HepG2 (cell line): ENCODE measurements around the gene TRIP6. TPM values are rescaled to one million over a fixed set of nuclear protein-coding genes. Genes with fewer than 3 reads are reported as not detected.

Experiments
- BCL6 ChIP-seq: IDR thresholded peaks from 2 replicates; pipeline ENCODE4 v1.6.1; 2016; ENCODE audit warnings: missing genetic modification reagents, missing compliant biosample characterization
- E2F5 ChIP-seq: sonication (generic); formaldehyde crosslinking; conservative IDR thresholded peaks from 2 replicates; pipeline ENCODE4 v1.4.0; 2020; ENCODE audit warnings: missing genetic modification reagents
- EEA1 ChIP-seq: sonication (generic); formaldehyde crosslinking; IDR thresholded peaks from 2 replicates; pipeline ENCODE4 v1.5.1; 2020; ENCODE audit warnings: mild to moderate bottlenecking, missing genetic modification reagents, borderline replicate concordance
- ERF ChIP-seq: IDR thresholded peaks from 2 replicates; pipeline ENCODE4 v1.6.1; 2018; ENCODE audit warnings: missing biosample characterization, missing genetic modification reagents
- FOXA1 ChIP-seq, 2 experiments: fragments of 450-650 bp in 1 of 2; sonication (generic) in 1 of 2; formaldehyde crosslinking in 1 of 2; IDR thresholded peaks; 2 replicates each; pipeline versions ENCODE4 v1.4.0 to v1.6.1; 2016 to 2020; ENCODE audit warnings: missing genetic modification reagents in 1 of 2
- HOXA3 ChIP-seq: sonication (generic); formaldehyde crosslinking; IDR thresholded peaks from 2 replicates; pipeline ENCODE4 v1.5.0; 2020; ENCODE audit warnings: missing genetic modification reagents
- IRF2 ChIP-seq: IDR thresholded peaks from 2 replicates; pipeline ENCODE4 v1.6.1; 2018; ENCODE audit warnings: missing genetic modification reagents, missing compliant biosample characterization
- JARID2 ChIP-seq: sonication (generic); formaldehyde crosslinking; IDR thresholded peaks from 2 replicates; pipeline ENCODE4 v1.8.1; 2023; ENCODE audit warnings: missing genetic modification reagents, inconsistent platforms; ENCODE audit not compliant: insufficient replicate concordance
- JUNB ChIP-seq: sonication (generic); formaldehyde crosslinking; IDR thresholded peaks from 2 replicates; pipeline ENCODE4 v1.8.0; 2022; ENCODE audit warnings: missing genetic modification reagents, mild to moderate bottlenecking, borderline replicate concordance
- KLF15 ChIP-seq: sonication (generic); formaldehyde crosslinking; IDR thresholded peaks from 2 replicates; pipeline ENCODE4 v1.8.1; 2023; ENCODE audit warnings: borderline replicate concordance, mild to moderate bottlenecking, inconsistent platforms, missing genetic modification reagents, mixed read lengths
- KLF6 ChIP-seq: IDR thresholded peaks from 2 replicates; pipeline ENCODE4 v1.8.0; 2016; ENCODE audit warnings: missing biosample characterization, missing genetic modification reagents
- MTF1 ChIP-seq: sonication (generic); formaldehyde crosslinking; IDR thresholded peaks from 2 replicates; pipeline ENCODE4 v1.5.0; 2020; ENCODE audit warnings: missing genetic modification reagents
- NR1H2 ChIP-seq: sonication (generic); formaldehyde crosslinking; IDR thresholded peaks from 2 replicates; pipeline ENCODE4 v1.8.1; 2022; ENCODE audit warnings: low read depth, missing genetic modification reagents, borderline replicate concordance
- RAD21 ChIP-seq: fragments of 450-650 bp; formaldehyde crosslinking; IDR thresholded peaks from 2 replicates; pipeline ENCODE4 v1.5.0; 2020; ENCODE audit warnings: mild to moderate bottlenecking
- RBFOX2 ChIP-seq: fragments of 200-400 bp; formaldehyde crosslinking; IDR thresholded peaks from 2 replicates; pipeline ENCODE4 v1.6.1; 2017; ENCODE audit warnings: low read depth, mild to moderate bottlenecking, low read length
- SNRNP70 ChIP-seq: fragments of 200-400 bp; formaldehyde crosslinking; IDR thresholded peaks from 2 replicates; pipeline ENCODE4 v1.6.1; 2017; ENCODE audit warnings: mild to moderate bottlenecking, low read depth, low read length, moderate library complexity
- STAG1 ChIP-seq: sonication (generic); formaldehyde crosslinking; IDR thresholded peaks from 2 replicates; pipeline ENCODE4 v1.4.0; 2020; ENCODE audit warnings: missing genetic modification reagents
- TCF7 ChIP-seq: sonication (generic); IDR thresholded peaks from 2 replicates; pipeline ENCODE4 v1.6.1; 2016; ENCODE audit warnings: antibody characterized with exemption, low read depth
- TFDP1 ChIP-seq: IDR thresholded peaks from 2 replicates; pipeline ENCODE4 v1.6.1; 2016; ENCODE audit warnings: missing compliant biosample characterization, missing genetic modification reagents, borderline replicate concordance
- TRAFD1 ChIP-seq: sonication (generic); formaldehyde crosslinking; IDR thresholded peaks from 2 replicates; pipeline ENCODE4 v1.5.1; 2020; ENCODE audit warnings: missing genetic modification reagents, mild to moderate bottlenecking, borderline replicate concordance
- ZFY ChIP-seq: sonication (generic); formaldehyde crosslinking; IDR thresholded peaks from 2 replicates; pipeline ENCODE4 v1.4.0; 2020; ENCODE audit warnings: missing genetic modification reagents
- ZNF207 ChIP-seq: fragments of 450-650 bp; IDR thresholded peaks from 2 replicates; pipeline ENCODE4 v1.6.1; 2016; ENCODE audit warnings: antibody characterized with exemption, borderline replicate concordance
- ZNF770 ChIP-seq: sonication (generic); formaldehyde crosslinking; IDR thresholded peaks from 2 replicates; pipeline ENCODE4 v1.5.0; 2020; ENCODE audit warnings: mild to moderate bottlenecking, missing genetic modification reagents
- polyA plus RNA-seq, 8 experiments: library from polyadenylated mRNA; depleted of rRNA in 3 of 8; stranded (reverse) in 7 of 8; unstranded in 1 of 8; fragments of >200 nt; fragmentation: Illumina TruSeq in 4 of 8; extraction: Trizol in 4 of 8; gene quantifications; 2 replicates each; pipeline versions ENCODE4 v1.2.1 to v1.2.3, GENCODE V29; 2011 to 2016; ENCODE audit warnings: low read depth in 4 of 8, missing spikeins in 1 of 8, mixed read lengths in 1 of 8; ENCODE audit not compliant: insufficient read depth in 1 of 8
- total RNA-seq, 5 experiments: library from RNA; depleted of rRNA; stranded (reverse); fragments of >200 nt; fragmentation: Illumina TruSeq; extraction: Trizol; gene quantifications; 2 replicates each; pipeline ENCODE4 v1.2.3, GENCODE V29; 2016; ENCODE audit warnings: low read depth in 1 of 5

The TRIP6 gene
- total and polyA plus RNA-seq, 2 of the 13 experiments (the other 11 are each of a cell fraction or from before 2014, with no cell fraction given): 0.34 to 0.38 TPM

- TF ChIP-seq KLF6 (CRISPR knock-in tag) (peak; percentile 82; the same call in 1 of the 2 replicates), NR1H2 (CRISPR knock-in tag) (peak; percentile 79), TFDP1 (CRISPR knock-in tag) (no peak), FOXA1 (IDR thresholded peaks at IDR 0.05) (no peak), FOXA1 (CRISPR knock-in tag; IDR thresholded peaks at IDR 0.05) (peak; percentile 37; the same call in 1 of the 2 replicates), JARID2 (CRISPR knock-in tag) (no peak), IRF2 (CRISPR knock-in tag) (peak; percentile 8; the same call in 1 of the 2 replicates), TCF7 (no peak), HOXA3 (CRISPR knock-in tag) (peak; percentile 58), KLF15 (0 out of 2 replicates have a peak, but pooled peaks have one; percentile 78), EEA1 (0 out of 2 replicates have a peak, but pooled peaks have one; percentile 60), RBFOX2 (peak; percentile 90), ERF (CRISPR knock-in tag) (peak; percentile 74), SNRNP70 (no peak), STAG1 (CRISPR knock-in tag) (peak; percentile 19; the same call in 1 of the 2 replicates), ZNF207 (no peak), RAD21 (peak; percentile 57), E2F5 (peak; percentile 69), ZNF770 (CRISPR knock-in tag) (peak; percentile 47; the same call in 1 of the 2 replicates), JUNB (CRISPR knock-in tag) (no peak), MTF1 (CRISPR knock-in tag) (no peak; the same call in 1 of the 2 replicates), TRAFD1 (CRISPR knock-in tag) (no peak), BCL6 (CRISPR knock-in tag) (peak; percentile 39; the same call in 1 of the 2 replicates), ZFY (CRISPR knock-in tag) (peak; percentile 98)
Observed at GRCh38 chr7:100888988-100889750, 22.0 kb downstream of the TRIP6 start, which contains the start of gene UFSP1 (continued).
